BJ (cell line): ENCODE results near the gene FAM200B. TPM values are rescaled to one million over a fixed set of nuclear protein-coding genes. Genes with fewer than 3 reads are reported as not detected.

Experiments
- CTCF ChIA-PET: fragments of 350-600 bp; formaldehyde crosslinking; extraction: SDS; loops from one replicate; lab custom pipeline; 2021; ENCODE audit warnings: antibody characterized with exemption, inconsistent platforms; lab: Yijun Ruan, JAX
- POLR2A ChIA-PET: fragments of 300-600 bp; sonication (Branson Sonifier 250); formaldehyde crosslinking; extraction: SDS; loops from one replicate; lab custom pipeline; 2021; ENCODE audit warnings: antibody characterized with exemption; lab: Charles Lee
- DNase-seq: peaks from one replicate; pipeline ENCODE4 v3.0.0-alpha.2; 2011; ENCODE audit warnings: low read depth
- H3K27me3 ChIP-seq: 2 replicates; pipeline ENCODE4 v1.6.0; 2011; ENCODE audit warnings: low read length; ENCODE audit not compliant: control insufficient read depth, insufficient read depth
- H3K36me3 ChIP-seq: 2 replicates; pipeline ENCODE4 v1.5.1; 2011; ENCODE audit warnings: low read length; ENCODE audit not compliant: control insufficient read depth, insufficient read depth
- H3K4me3 ChIP-seq: 2 replicates; pipeline ENCODE4 v1.5.1; 2011; ENCODE audit warnings: low read depth, mild to moderate bottlenecking, control low read depth, low read length
- CTCF ChIP-seq: IDR thresholded peaks from 2 replicates; pipeline ENCODE4 v1.5.1; 2011; ENCODE audit warnings: low read depth, mild to moderate bottlenecking, control low read depth, inconsistent platforms, low read length, moderate library complexity; ENCODE audit not compliant: insufficient read depth
- polyA plus RNA-seq: library from polyadenylated mRNA; depleted of rRNA; stranded (reverse); fragments of >200 nt; gene quantifications from 2 replicates; pipeline ENCODE4 v1.2.3, GENCODE V29; 2011

Gene FAM200B
- polyA plus RNA-seq, 1 experiment, result 19.5 TPM

- ChIA-PET POLR2A (no interaction called here), CTCF (interaction anchor here (0.5 to 1.0 kb wide), 4 partner anchors 17 to 174 kb away, joined by 3 to 4 read pairs (median 3); partner anchors contain the start of gene FAM200B)
- H3K27me3 ChIP-seq, result no peaks in the 10 kb centered on the region
- peak overlapping the region; percentile 83 for H3K4me3 ChIP-seq
- DNase-seq, result no peak
- TF ChIP-seq CTCF, result no peak
- no peaks in the 10 kb centered on the region for H3K36me3 ChIP-seq
Observed at GRCh38 chr4:15653864-15654592, 27.6 kb upstream of the FAM200B start.

DNA sequence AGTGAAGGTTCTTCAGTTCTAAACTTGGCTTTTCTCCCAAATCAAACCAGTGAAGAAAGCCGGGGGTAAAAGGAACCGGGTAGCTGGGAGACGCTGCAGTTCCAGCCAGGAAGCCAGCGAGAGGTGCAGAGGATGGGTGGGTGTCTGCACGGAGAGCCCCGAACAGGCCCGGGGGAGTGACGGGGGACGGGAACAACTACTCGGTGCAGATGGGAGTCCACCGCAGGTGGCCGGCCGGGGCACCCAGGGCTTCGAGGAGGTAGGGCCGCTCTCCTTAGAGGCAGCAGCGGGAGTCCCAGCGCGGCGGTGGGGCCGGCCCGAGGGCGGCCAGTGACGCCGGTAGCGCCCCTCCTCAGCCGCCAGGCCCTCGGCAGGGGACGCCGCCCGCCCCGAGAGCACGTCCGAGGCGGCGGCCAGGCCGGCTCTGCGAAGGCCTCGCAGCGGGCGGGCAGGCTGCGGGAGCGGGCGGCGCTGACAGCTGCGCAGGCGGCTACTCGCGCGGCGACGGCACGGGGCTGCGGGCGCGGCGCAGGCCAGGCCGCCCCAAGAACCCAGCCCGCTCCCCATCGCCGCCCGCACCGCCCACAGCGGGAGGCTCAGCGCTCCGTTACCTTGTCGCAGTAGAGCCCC is 26.9 kb upstream of the FAM200B start:
- H3K4me3 ChIP-seq, result peak overlapping the region; percentile 83
- no peak for TF ChIP-seq CTCF
- CTCF ChIA-PET, result interaction anchor here (1.0 kb wide), 4 partner anchors 17 to 175 kb away, joined by 3 to 5 read pairs (median 3); partner anchors contain the start of gene FAM200B
- no peak for DNase-seq
- no peaks in the 10 kb centered on the region for H3K36me3 ChIP-seq
- no peaks in the 10 kb centered on the region for H3K27me3 ChIP-seq
- POLR2A ChIA-PET, result no interaction called here

DNA sequence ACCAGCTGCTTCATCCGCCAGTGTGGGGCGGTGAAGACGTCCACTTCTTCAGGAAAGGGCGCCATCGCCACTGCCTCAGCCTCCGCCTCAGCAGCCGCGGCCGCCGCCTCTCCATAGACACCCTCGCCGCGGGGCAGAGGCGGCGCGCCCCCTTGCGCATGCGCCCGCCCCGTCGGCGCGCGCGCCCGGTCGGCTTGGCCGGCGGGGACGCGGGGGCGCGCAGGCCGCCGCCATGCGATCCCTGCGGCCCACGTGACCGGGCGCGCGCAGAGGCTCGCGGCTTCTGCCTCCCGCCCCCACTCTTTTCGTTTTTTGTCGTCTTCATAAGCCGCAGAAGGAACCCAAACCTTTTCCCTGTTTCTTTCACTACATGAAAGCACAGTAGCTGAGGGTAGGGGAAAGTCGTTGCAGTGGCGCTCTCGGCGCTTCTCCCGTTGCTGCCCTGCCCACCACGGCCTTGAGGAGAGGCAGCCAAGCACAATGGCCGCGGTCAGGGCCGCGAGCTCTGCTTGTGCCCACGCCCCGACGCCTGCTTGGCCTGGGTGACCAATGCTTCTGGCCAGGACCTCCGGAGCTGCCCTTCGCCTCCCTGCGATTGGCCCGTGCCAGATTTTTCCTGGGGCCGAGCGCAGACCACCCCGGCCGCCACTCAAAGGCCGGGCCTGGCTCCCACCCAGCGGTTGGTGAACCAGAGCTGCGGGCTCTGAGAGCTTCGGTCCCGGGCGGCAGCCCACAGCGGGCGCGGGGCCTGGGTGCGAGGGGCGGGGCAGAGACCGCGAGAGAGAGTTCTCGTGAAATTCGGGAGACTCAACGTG is 26.2 kb upstream of the FAM200B start, which contains the start of gene FBXL5:
TSS of gene FBXL5 (minus strand) at position 135 of the 815 bp plus-strand sequence. CDS start at position 65, 70 bp downstream.
- H3K27me3 ChIP-seq, result no peaks in the 10 kb centered on the region
- TF ChIP-seq CTCF, result no peak
- H3K4me3 ChIP-seq, result peak within 1 kb of the TSS; percentile 83
- ChIA-PET CTCF (interaction anchor here (0.6 to 1.3 kb wide), 4 partner anchors 19 to 503 kb away, joined by 3 to 5 read pairs (median 3); no protein-coding TSS in a partner anchor), POLR2A (no interaction called here)
- DNase-seq, result no peak
- H3K36me3 ChIP-seq, result no peaks in the 10 kb centered on the region

GRCh38 chr4:15656038-15656470 is 25.6 kb upstream of the FAM200B start:
- no peak for DNase-seq
- ChIA-PET POLR2A (no interaction called here), CTCF (interaction anchor here (0.6 to 1.3 kb wide), 4 partner anchors 19 to 503 kb away, joined by 3 to 5 read pairs (median 3); no protein-coding TSS in a partner anchor)

More at GRCh38 chr4:15656038-15656470, 25.6 kb upstream of the FAM200B start:
- no peaks in the 10 kb centered on the region for H3K36me3 ChIP-seq
- H3K27me3 ChIP-seq, result no peaks in the 10 kb centered on the region
- TF ChIP-seq CTCF, result no peak
- peak overlapping the region; percentile 38 for H3K4me3 ChIP-seq
